Glomerular visceral epithelial cell (primary cell): ENCODE data around the gene TRMT11.
A peak's percentile ranks its signal among the peaks of the same experiment; 100 is the strongest.
"Not testable (repeated sequence)": the region's sequence is repeated elsewhere in the genome, so short reads cannot be mapped to it uniquely, and the experiment has no call there.

Experiments
- DNase-seq: peaks from one replicate; pipeline ENCODE4 v3.0.0-alpha.2; 2016; ENCODE audit errors: extremely low spot score

Gene TRMT11

DNA sequence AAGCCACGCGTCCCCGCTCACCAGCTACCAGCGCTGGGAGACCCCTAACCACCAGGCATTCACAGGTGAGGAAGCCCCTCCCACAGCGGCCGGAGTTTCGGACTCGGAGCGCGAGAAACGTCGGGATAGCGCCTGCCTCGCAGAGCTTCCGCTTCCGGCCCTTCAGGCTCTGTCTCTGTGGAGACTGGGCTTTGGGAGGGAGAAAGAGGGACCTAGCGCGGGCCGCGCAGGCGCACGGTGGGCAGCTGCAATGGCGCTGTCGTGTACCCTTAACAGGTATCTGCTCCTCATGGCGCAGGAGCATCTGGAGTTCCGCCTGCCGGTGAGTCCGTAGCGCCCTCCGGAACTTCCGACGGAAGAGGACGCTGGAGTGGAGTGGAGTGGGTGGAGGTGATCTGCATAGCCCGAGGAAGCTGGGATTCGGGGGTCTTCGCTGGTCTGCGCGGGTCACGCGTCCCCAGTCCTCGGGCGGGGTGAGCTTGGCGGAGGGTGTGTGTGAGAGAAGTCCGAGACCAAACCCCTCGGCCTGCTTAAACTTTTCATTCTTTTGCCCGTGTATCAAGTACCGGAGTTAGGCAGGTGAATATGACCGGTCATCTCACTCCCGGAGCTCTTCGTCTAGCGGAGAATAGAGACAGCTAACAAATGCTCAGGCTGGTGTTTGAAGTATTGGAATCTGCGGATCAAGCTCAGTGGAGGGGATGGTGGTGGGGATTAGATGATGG lies at the start of gene TRMT11:
Gene TRMT11, plus strand, starts transcription at position 240 of the 725 bp plus-strand sequence. Its CDS starts 11 bp downstream, at position 251.
- DNase-seq, result peak; percentile 93

DNA sequence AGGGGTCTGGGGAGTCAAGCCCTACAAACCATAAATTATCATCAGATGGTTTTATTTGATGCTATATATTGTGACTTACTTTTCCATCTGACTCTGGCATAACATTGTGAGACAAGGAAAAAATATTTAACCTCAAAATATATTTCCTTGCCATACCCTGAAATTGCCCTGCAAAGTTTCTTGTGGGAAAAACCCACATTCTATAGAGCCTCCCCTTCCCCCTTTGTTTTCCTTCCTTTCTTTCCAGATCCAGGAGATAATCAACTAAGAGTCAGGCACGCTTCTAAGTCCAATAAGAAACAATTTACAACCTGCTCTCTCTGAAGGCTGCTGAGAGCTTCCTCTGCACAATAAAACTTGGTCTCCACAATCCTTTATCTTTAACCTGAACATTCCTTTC lies 47.3 kb upstream of the TRMT11 start:
- DNase-seq, result no peak

DNA sequence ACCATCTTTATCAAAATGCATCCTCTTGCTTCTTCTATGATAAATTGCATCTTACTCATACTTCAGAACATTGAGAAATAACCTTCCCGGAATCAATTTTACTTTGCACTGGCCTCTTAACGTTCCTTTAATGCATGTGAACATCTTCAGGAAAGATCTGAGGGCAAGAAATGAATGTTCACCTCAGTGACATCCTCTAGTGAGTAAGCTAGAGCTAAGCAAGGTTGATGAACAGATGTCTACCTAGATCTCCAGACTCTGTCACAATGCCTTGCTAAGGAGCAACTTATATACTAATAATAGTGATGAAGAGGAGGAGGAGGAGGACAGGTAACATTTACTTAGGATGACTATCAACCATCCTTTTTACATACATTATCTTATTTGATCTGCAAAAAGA lies 46.5 kb upstream of the TRMT11 start:
- no peak for DNase-seq

- DNase-seq, result no peak
These were observed 45.9 kb upstream of the TRMT11 start for GRCh38 chr6:125940247-125941041.

GRCh38 chr6:125942672-125943527 lies 43.4 kb upstream of the TRMT11 start:
- no peak for DNase-seq

DNA sequence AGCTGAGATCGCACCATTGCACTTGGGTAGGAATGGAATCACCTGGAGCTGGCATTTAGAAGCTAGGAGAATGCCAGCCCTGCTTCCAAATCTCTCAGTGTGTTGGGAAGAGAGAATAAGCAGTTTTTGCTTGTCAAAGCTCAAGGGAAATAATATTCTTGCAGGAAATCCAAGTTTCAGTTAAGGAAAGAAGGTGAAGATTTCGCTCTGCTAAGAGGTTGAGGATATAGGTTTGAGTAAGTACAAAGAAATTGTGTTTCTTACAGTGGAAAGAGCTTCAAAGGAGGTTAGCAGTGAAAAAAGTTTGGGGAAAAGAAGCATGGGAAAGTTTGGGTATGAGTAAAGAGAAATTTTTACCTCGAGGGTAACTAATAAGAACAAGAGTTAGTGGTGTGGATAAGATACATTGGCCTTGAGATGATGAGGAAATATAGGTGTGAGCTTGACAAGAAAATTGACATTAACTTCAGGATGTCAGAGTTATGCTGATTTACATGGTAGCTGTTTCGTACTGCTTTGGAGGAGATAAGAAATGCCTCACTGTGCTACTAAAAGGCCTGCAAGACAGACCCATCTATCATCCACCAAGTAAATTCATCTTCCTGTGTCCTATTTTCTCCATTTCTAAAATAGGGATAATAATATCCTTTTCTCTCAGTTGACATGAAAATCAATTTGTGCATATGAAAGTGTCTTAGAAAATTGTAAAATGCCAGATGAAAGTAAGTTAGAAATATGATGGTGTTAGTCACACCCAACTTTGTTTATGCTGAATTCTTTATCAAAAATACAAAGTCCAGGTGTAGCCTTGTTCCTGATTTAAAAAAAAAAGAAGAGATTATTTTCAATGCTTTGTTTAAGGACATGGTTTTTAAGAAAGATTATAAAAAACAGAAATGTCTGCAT lies 42.6 kb upstream of the TRMT11 start:
- DNase-seq, result no peak

DNA sequence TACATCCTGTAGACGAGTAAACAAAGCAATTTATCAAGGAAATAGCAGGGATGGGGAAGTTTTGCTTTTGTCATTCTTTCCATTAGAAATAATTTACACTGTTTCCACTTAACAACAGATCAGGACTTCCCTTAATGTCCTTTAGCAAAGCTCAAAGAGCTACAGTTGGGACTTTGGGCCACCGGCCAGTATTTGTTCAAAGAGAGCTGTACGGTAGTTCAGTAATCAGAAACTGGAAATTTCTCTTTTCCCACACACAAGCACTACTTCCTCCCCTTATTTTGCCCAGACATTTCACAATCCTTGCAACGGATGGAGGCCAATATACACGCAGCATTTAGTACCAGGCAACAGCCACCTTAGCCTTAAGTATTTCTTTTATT lies 41.9 kb upstream of the TRMT11 start:
- DNase-seq, result no peak

GRCh38 chr6:125944896-125945295 lies 41.4 kb upstream of the TRMT11 start:
- no peak for DNase-seq

DNA sequence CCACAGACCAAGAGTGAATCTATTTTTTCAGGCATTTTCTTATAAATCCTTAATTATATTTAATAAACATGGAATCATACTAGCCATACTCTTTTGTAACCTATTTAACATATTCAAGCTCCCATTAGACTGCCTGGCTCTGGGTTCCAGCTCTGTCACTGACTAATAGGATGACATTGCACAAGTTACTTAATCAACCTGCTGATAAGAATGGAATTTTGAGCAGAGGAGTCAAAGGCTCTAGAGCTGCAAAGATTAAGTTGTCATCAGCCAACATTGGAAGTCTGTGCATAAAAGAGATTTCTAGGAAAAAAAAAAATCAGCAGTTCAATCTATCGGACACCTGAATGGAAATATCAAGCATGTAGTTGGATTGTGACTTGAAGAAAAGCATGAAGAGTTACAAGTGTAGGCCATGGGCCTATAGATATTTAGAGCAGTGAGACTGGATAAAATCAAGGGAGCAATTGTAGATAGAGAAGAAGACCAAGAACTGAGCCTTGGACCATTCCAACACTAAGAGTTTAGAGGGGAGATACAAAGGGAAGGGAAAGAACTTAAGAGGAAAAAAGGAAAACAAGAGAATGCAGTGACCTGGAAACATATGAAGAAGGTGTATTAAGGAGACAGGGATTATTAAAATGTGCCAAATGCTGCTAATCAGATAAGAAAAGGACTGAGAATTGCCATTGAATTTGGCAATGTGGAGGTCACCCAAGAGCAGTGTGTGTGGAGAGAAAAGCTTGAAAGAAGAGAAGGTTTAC lies 40.8 kb upstream of the TRMT11 start:
- no peak for DNase-seq

GRCh38 chr6:125947615-125948014 lies 38.7 kb upstream of the TRMT11 start:
- DNase-seq, result no peak

- no peak for DNase-seq
These were observed 37.9 kb upstream of the TRMT11 start for GRCh38 chr6:125948455-125948854.

GRCh38 chr6:125949069-125949468 lies 37.3 kb upstream of the TRMT11 start:
- no peak for DNase-seq

DNA sequence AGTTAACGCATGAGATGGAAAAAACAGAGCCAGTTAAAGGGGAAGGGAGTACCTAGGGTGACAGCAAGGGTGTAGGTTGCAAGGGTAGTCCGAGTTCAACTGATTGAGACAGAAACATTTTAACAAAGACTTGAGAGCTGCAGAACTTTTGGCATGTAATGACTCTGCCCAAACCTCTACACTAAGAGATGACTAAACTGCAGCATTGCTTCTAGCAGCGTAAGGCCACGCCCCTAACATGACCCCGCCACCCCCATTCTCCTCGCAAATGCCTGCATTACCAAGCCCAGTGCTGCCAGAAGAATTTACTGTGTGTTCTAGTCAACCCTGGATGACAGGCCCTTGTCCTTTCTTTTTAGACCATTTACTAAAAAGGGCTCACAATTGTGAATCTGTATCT lies 36.0 kb upstream of the TRMT11 start:
- no peak for DNase-seq

GRCh38 chr6:125950716-125951115 lies 35.6 kb upstream of the TRMT11 start:
- DNase-seq, result not testable (repeated sequence)

GRCh38 chr6:125951323-125951722 lies 35.0 kb upstream of the TRMT11 start:
- DNase-seq, result no peak

- DNase-seq, result peak; percentile 49
These were observed 33.4 kb upstream of the TRMT11 start for GRCh38 chr6:125952764-125953501.

GRCh38 chr6:125953502-125953875 lies 32.9 kb upstream of the TRMT11 start:
- no peak for DNase-seq

DNA sequence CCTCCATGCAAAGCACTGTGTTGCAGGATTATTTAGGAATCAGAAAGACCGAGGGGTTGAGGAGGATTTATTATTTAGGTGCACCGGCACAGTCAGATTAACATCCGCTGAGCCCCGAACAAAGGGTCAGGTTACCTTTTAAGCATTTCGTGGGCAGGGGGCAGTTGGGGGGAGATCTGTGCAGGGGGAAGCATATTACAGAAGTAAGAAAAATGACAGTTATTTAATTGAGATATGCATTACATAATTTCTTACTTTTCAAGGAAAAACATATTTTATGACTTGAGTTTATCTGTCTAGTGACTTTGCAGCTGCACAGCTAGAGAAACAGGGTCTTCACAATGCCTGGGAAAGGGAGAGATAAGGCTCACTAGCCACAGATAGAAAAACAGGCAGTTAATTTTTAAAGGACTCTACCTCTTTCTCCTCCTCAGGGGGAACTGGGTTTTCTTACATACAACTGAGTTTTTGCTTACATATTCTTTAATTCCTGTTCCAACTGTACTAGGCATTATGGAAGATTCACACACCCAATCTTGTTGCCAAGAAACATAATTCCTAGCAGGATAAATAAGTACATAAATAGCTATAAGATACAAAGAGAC lies 31.5 kb upstream of the TRMT11 start:
- DNase-seq, result no peak

DNA sequence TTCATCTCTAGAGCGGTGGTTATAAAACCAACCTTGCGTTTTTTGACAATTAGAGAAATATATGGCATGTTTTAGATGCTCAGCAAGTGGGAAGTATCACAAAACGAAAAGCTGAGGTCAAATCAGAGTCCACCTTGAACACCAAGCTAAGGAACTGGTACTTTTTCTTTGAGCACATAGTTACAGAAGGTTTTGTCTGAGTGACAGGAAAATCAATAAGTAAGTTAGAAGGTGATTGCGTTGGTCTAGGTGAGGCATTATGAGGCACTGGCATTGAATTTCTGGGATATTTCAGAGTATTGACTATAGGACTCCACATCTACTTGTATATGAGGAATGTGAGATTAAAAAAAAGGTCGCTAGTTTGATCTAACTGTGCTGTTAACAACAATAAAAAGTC lies 30.4 kb upstream of the TRMT11 start:
- DNase-seq, result no peak
